Stimulated activated CD4-positive, alpha-beta T cell treated with anti-CD3 and anti-CD28 coated beads, TNF-alpha, amount 100 ng/mL, for 48 hours (primary cell): ENCODE data around the gene RFX8.
"Not testable (repeated sequence)": the region's sequence is repeated elsewhere in the genome, so short reads cannot be mapped to it uniquely, and the experiment has no call there.

Experiments used
- DNase-seq, 3 donors: peaks; one replicate each; pipeline ENCODE4 v3.0.0-alpha.2; 2020; ENCODE audit warnings: low read depth in 3 of 3

Gene RFX8

GRCh38 chr2:101352631-101353030 lies 122.3 kb downstream of the RFX8 start:
- DNase-seq = not testable (repeated sequence)

- DNase-seq = no peak
Observed at GRCh38 chr2:101351207-101351606, 123.7 kb downstream of the RFX8 start.

- no peak for DNase-seq
Observed at GRCh38 chr2:101349893-101350662, 124.8 kb downstream of the RFX8 start.

GRCh38 chr2:101348883-101349282 lies 126.0 kb downstream of the RFX8 start:
- no peak for DNase-seq
